Fibroblast of gingiva (primary cell): ENCODE results near the gene SLC38A10.
"Not testable (repeated sequence)": the region's sequence is repeated elsewhere in the genome, so short reads cannot be mapped to it uniquely, and the experiment has no call there.

ENCODE experiments used
- DNase-seq: peaks from one replicate; pipeline ENCODE4 v3.0.0-alpha.2; 2011; ENCODE audit warnings: low read depth

The SLC38A10 gene

DNA sequence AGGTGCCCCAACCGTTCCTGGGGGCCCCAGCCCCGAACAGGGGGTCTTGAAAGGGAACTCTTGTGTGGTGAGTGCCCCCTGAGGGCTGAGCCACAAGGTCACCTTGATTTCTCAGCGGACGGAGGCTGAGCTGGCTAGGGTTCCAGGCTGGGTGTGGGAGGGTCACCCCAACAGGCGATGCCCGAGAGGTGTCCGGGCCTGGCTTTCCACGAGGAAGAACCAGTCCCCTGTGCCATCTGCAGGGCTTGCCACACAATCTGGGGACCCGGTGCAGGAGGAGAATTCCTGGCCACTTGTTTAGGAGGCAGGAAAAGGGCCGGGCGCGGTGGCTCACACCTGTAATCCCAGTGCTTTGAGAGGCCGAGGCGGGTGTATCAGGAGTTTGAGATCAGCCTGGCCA is 16.8 kb upstream of the SLC38A10 start:
- no peak for DNase-seq

DNA sequence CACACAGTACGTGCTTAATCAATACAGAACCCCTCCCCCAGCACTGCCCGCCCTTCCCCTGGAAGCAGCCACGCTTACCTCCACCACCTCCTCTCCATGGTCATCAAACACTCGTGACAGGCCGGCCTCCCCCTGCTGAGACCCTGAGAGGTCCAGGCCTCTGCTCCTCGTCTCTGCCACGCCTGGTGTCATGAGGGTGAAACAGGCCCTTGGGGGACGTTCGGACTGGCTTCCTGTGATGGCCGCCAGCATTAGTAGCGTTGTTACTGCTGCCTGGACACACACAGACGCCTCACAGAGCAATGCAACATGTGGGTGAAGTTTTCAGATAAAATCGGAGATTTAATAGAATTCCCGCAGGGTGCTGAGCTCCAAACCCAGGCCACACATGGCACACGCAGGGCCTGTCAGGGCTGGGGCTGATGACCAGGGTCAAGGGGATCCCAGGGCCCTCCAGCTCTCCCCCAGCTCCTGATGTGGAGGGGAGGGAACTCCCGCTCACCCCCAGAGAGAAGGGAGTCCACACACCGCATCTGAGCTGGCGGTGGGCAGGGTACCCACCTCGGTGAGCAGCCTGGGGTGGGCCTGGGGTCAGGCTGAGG is 15.9 kb upstream of the SLC38A10 start:
- no peak for DNase-seq

DNA sequence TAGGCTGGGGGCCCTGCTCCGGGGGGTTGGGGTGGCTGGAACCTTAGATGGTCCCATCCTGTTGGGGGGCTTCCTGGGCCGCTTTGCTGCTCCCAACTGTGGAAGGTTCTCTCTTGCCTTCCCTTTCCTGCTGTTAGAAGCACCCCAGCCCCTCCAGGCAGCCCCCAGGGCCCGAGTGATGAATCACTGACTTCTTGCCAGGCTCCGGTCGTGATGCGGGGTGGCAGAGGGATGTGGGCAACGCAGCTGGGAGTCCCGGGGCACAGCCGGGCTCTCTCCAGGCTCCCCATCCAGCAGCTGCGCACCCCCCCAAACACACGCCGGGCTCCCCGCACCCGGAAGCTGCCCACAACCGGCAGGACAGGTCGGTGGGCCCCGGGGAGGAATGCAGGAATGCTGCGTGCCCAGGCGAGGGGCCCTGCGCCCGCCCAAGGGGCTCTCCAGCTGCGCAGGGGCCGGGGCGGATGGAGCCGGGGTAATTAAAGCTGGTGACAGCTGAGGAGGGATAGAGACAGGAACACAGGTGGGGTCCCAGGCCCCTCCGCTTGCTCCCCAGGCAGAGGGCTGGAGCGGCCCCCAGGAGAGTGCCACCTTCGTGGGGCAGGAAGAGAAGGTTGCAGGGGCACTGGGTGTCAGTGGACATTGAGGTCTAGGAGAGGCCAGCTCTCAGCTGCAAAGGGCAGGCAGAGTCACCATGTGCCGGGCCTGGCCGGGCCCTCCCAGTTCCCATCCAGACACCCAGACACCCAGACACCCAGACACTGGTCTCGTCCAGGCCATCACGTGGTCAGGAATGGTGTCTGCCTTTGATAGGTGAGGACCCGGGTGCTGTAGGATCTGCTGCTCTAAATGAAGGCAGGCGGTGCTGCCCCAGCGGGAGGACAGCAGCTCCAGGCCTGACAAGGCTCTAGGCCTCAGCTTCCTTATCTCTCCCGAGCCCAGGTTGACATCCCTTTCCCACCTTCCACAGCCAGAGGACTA is 15.0 kb upstream of the SLC38A10 start:
- no peak for DNase-seq

DNA sequence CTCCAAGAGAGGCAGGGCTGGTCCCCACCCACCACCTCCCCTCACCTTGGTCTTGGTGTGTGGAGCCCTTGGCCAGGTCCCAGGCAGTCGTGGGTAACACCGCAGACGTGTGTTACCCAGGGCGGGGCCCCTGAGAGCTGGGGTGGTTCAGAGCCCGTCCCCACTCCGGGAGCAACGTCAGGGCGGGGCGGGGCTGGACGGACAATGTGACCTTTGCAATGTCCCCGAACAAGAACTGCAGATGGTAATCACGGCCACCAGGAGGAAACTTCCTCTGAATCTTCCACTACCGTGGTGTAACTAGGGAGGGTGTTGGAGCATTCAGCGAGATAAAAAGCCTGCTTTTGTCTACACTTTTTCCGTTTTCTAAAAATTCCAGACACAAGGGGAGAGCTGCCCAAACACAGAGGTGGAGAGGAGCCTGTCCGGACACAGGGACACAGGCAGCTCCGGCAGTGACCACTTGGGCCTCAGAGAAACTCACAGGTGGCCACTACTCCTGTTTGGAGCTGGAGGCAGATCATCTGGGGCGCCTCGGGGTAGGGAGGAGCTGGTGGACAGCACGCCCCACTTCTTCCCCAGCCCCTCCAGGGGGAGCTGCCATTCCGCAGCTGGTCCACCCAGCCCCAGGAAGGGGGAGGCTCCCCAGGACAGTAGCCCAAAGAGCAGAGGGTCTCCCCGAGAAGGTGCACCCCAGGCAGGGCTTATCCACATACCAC is 14.2 kb upstream of the SLC38A10 start:
- peak; percentile 76 for DNase-seq

DNA sequence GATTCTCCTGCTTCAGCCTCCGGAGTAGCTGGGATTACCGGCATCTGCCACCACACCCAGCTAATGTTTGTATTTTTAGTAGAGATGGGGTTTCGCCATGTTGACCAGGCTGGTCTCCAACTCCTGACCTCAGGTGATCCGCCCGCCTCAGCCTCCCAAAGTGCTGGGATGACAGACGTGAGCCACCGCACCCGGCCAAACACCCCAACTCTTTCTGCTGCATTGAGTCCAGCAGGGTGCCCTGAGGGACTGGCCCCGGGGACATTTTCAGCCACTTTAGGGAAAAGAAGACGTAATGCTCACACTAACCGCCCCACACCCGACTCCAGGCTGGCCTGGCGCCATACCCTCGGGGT is 13.7 kb upstream of the SLC38A10 start:
- not testable (repeated sequence) for DNase-seq

DNA sequence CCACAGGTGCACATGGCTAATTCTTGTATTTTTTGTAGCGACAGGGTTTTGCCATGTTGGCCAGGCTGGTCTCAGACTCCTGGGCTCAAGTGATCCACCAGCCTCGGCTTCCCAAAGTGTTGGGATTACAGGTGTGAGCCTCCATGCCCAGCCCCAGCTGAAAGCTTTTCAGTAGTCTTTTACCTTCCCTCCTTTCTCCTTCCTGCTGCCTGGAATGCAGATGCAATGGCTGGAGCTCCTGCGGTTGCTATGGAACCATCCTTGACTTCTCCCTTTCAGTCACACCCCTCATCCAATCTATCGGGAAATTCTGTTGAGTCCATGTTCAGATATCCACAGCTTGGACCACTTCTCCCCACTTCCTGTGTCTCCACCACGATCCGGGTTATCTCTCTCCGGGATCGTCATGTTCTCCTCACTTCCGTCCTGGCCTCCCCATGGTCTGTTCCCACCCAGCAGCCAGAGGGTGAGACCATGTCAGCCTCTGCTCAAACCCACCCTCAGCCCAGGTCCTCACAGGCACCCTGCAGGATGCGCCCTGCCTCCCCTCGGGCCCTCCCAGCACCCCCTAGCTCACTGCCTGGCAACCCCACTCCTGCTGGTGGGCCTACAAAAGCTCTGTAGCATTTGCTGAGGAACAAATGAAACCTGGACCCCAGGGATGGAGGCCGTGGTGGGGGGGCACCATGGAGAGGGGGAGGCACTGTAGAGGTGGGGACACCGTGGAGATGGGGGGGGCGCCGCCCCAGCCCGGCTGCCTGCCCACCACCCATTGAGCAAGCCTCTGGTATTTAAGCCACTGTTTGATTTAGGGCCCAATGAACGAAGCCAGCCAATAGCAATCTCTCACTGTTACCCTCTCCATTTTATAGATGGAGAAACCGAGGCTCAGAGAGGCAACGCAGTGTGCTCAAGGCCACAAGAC is 12.8 kb upstream of the SLC38A10 start:
- no peak for DNase-seq

DNA sequence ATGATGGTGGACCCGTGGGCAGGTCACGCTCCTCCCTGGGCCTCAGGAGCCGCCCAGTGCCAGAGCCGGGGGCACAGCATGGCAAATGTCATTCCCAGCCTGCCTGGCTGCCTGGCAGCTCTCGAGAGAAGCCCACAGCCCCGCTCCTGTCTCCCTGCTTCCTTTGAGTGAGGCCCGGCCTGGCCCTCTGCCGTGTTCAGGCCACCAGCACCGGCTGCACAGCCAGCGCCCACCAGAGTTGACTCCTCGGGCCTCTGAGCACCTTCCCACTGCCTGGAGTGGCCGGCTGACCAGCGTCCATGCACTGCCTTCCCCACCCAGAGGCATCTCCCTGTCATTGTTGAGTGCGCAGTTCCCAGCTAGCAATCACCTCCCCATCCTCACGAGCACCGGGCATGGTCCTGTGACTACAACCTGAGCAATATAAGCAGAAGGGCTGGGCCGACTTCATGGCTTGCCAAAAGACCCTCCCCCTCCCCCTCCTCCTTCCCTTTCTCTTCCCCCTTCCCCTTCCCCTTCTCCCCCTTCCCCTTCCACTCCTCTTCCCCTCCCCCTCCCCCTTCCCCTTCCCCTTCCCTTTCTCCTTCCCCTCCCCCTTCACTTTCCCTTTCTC is 11.9 kb upstream of the SLC38A10 start:
- no peak for DNase-seq

DNA sequence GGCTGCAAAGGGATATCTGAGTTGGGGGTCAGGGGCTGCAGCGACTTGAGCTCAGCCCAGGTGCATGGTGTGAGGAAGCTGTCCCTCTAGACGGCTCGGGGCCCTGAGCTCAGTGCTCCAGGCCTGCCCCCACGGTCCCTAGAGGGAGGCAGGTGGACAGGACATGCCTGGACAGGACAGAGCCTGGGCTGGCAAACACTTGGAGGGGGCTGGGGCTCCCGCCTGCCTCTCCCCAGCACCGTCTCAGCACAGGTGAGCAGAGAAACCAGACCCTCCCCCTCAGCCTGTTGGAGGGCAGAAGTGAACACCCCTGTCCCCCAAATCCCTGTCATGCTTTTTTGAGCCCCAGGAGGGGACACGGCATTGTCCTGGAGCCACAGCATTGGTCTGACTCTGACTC is 11.4 kb upstream of the SLC38A10 start:
- no peak for DNase-seq

DNA sequence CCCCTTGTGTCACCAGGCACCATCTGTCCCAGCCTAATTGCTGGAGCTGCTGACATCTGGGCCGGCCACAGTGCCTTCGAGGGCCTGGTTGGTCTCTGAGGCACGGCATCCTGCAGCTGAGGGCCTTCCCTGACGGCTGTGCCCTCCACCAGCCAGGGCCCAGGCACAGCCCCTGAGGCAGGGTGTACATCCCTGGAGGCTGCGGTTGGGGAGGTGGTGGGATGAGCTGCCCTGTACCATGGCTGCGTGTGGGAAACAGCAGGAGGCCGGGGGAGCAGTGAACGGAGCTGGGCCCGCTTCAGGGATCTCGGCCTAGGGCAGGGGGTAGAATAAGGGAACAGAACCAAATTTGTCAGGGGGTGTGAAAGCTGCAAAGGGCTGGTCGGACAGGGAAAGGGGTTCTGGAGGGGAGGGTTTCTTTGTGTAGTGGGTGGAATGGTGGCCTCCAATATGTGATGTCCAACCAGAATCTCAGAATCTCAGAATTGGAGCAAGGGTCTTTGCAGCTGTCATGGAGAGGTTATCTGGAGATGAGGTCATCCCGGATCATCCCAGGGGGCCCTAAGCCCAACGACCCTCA is 10.0 kb upstream of the SLC38A10 start:
- no peak for DNase-seq

DNA sequence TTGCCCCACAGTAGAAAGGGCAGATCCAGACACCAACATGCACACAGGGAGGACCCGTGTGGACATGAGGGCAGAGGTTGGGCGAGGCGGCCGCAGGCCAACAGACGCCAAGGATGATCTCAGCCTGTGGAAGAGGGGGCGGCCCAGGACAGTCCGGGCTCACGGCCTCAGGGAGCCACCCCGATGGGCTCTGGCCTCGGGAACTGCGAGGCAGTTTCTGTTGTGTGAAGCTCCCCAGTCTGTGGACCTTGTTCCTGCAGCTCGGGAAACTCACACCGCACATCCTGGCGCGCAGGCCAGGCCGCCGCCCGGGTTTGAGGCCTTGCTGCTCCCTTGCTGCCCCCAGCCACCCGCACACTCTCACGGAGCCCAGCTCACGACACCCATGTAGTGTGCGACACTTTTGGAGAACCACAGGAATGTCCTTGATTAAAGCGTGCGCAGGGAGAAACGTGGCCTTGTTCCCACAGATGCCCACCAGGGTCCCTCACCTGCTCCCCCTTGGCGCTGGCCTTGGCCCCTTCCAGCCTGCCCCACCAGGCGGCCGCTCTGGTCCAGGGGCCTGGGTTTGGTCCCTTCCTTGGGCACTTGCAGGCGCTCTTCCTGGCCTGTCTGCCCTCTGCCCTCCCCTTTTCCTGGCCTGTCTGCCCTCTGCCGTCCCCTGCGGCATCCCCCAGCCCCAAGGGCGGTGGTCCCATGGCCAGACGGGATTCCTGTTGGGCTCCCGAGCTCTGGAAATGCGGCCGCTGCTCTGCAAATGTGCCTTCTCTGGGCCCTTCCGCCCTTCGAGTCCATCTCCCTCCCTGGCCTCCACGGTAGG is 9.3 kb upstream of the SLC38A10 start:
- no peak for DNase-seq

DNA sequence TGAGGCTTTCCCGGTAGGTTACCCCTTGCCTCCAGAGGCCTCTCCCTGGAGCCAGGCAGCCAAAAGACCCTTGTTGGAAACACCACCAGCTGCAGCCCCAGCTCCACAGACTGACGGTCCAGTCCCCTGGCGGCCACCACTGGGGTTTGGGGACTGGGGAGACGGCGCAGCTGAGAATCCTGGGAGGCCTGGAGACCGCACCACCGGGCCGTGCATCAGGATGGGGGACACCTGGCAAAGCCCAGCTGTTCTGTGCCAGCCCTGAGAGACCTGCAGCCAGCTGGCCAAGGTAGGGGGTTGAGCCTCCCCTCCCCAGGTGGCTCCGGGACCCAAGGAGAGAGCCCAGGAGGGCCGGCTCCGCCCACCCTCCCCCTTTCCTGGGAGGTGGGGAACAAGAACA is 8.3 kb upstream of the SLC38A10 start:
- no peak for DNase-seq

DNA sequence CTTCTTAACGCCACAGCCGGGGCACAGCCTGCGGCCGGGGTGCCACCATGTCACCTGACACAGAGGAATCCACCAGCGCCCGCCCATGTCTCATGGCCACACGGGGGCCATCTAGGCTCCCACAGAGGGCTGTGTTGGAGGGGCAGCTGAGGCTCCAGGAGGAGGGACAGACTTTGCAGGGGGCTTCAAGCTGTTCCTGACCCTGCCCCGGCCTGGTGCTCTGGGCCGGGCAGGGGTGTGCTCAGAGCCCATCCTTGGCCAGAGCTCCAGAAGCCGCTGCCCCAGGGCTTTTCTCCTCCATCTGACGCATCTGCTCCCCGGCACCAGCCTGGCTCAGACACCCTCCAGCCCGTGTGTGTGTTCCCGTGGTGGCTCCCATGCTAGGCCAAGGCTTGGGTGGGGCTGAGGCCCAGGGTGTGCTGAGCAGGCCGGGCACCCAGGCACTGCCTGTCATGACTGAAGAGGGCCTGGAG is 7.8 kb upstream of the SLC38A10 start:
- DNase-seq = no peak

DNA sequence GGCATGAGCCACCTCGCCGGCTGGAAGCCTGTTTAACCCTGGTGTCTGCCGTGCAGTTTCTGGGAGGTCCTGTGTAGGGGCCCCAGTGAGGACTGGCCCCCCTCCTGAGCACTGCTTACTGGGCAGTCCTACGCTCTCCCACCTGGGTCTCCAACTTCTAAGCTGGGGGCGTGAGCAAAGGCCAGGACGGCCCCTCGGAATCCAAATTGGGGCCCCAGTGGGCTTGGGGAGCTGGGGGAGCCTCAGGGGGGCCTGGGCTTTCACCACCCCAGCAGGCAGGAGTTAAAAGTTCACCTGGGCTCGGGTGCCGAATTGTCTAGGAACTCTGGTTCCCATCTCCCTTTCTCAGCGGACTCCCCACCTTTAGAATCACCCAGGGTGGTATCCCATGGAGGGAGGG is 7.2 kb upstream of the SLC38A10 start:
- no peak for DNase-seq

DNA sequence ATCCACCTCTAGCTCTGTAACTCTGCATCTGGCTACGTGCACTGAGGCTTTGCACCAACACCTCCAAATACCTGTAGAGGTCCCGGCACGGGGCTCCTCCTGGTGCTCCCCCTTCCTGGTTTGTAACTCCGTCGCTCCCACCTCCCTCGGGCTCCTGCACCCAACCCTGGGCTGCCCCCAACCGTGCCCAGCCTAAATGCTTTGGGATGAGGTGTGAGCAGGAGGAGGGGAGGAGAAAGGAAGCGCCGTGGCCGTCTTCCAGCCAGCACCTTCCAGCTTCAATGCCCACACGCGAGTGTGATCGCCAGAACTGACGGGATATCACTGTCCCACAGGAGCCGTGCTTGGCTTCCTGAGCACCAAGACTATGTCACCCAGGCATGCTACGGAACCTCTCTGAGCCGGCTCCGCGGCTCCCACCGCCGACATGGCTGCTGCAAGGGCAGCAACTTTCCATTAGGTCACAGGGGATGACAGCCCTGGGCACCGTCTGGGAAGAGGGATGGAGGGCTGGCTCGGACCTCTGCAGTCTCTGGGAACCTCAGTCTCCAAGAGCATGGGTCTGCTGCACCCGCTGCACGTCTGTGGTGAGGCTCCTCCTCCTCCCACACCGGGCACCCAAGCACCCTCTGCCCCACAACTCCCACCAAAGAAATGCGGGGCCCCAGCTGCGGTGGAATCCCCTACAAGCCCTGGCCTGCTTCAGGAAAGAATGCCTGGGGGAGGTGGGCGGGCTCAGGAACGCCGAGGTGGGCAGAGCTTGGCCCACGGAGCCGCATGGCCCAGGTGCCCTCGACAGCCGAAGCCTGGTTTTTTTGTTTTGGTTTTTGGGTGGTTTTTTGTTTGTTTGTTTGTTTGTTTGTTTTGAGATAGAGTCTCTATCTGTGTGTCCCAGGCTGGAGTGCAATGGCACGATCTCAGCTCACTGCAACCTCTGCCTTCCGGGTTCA is 6.4 kb upstream of the SLC38A10 start:
- DNase-seq = no peak

DNA sequence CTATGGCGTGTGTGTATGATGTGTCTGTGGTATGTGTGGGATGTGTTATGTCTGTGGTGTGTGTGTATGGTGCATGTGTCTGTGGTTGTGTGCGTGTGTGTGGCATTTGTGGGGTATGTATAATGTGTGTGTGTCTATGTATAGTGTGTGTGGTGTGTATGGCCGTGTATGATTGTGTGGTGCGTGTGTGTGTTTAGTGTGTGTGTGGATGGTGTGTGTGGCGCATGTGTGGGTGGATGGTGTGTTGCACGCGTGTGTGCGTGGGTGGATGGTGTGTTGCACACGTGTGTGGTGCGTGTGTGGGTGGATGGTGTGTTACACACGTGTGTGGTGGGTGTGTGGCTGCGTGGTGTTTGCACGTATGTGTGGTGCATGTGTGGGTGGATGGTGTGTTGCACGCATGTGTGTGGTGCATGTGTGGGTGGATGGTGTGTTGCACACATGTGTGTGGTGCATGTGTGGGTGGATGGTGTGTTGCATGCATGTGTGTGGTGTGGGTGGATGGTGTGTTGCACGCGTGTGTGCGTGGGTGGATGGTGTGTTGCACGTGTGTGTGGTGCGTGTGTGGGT is 5.6 kb upstream of the SLC38A10 start:
- DNase-seq = no peak

DNA sequence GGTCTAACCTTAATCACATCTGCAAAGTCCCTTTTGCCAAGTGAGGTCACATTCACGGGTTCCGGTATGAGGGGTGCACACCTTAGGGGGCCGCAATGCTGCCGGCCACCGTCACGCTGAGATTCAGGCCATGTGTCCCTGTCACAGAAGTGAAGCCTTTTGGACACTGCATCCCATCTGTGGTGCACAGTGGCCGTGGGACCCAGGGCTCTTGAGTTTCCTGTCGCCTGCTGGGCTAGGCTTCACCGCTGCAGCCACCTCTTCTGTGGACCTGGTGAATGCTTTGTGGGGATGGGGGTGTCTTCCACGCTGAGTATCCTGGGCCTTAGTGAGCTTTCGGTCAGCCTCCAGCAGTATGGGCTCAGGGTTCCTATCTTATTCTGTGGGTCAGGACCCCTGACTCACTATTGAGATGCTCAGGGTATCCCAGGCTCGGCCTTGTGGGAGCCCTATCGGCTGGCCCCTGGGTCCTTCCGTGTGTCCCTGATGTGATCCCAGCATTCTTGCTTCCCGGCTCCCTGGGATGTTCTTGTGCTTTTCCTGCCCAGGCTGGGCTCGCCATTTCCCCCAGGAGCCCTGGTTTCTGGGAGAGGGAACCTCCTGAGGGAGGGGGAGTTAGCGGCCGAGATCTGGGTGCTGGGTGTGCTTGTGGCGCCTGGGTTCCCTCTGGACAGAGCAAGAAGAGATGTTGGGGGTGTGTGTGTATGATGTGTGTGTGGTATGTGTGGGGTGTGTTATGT is 4.9 kb upstream of the SLC38A10 start:
- DNase-seq = no peak

DNA sequence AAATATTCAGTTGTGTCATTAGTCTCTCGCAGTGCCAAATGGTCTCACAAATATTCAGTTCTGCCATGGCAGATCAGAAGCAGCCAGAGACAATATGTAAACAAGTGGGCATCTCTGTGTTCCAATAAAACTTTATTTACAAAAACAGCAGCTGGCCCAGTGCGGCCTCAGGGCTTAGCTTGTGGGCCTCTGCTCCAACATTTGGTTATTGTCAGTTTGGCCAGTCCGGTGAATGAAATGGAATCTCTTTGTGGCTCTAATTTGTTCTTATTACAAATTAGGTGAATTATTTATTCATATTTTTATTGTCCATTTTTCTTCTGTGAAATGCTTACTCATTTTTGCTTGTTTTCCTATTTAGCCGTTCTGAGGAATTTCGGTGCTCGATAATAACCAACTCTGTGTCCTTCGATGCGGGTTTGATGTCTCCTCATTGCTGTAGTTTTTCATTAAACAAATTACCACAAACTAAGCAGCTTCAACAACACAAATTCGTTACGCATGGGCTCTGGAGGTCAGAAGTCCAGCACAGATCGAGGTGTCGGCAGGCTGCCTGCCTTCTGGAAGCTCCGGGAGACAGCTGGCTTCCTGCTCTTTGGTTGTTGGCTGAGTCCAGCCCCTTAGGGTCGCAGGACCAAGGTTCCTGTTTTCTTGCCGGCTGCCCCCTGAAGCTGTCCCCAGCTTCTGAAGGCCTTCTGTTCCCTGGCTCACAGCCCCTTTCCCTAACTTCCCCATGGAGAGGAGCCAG is 4.1 kb upstream of the SLC38A10 start:
- DNase-seq = no peak
